T-cell (primary cell): ENCODE data around the gene FBXO48. TPM values are rescaled to one million over a fixed set of nuclear protein-coding genes. Genes with fewer than 3 reads are reported as not detected.

Source experiments
- ATAC-seq, 4 experiments: fragments of 200-7000 bp in 3 of 4; fragments of 150-1000 bp in 1 of 4; cut with Tn5 transposase; replicated peaks in 1 of 4; 1 replicate in 3 of 4; 2 replicates in 1 of 4; pipeline ENCODE4 v1.10.0; 2021; ENCODE audit warnings: moderate library complexity in 3 of 4, mild to moderate bottlenecking in 2 of 4, moderate number of reproducible peaks in 1 of 4
- CTCF ChIA-PET, 2 donors: fragments of 300-600 bp; sonication (Branson Sonifier 250); formaldehyde crosslinking; loops; one replicate each; lab custom pipeline; 2022; ENCODE audit warnings: antibody characterized with exemption in 2 of 2; lab: Charles Lee
- POLR2A ChIA-PET, 2 donors: fragments of 300-600 bp; sonication (Branson Sonifier 250); formaldehyde crosslinking; loops; one replicate each; lab custom pipeline; 2022; ENCODE audit warnings: antibody characterized with exemption in 2 of 2; lab: Charles Lee
- DNase-seq, 35 experiments: peaks; one replicate each; pipeline versions ENCODE4 v3.0.0 to v3.0.0-alpha.2; 2013 to 2023
- H3K27ac ChIP-seq: one replicate; pipeline ENCODE4 v1.5.1; 2013; ENCODE audit warnings: low read length
- H3K27me3 ChIP-seq, 2 experiments: replicated peaks in 1 of 2; 1 replicate in 1 of 2; 2 replicates in 1 of 2; pipeline versions ENCODE4 v1.6.1 to v1.7.0; 2013; ENCODE audit warnings: low read length in 1 of 2, mixed read lengths in 1 of 2; ENCODE audit not compliant: control insufficient read depth in 2 of 2, insufficient read depth in 2 of 2; ENCODE audit errors: extremely low read depth in 1 of 2
- H3K36me3 ChIP-seq, 2 donors: 1 replicate in 1 of 2; 2 replicates in 1 of 2; pipeline versions ENCODE4 v1.6.1 to v1.7.0; 2013; ENCODE audit warnings: low read length in 1 of 2; ENCODE audit not compliant: control insufficient read depth in 2 of 2, insufficient read depth in 1 of 2; ENCODE audit errors: extremely low read depth in 1 of 2
- H3K4me1 ChIP-seq, 2 experiments: 1 replicate in 1 of 2; 2 replicates in 1 of 2; pipeline versions ENCODE4 v1.6.1 to v1.7.0; 2013; ENCODE audit warnings: low read length in 2 of 2, mixed read lengths in 1 of 2; ENCODE audit not compliant: insufficient read depth in 2 of 2, control insufficient read depth in 1 of 2; ENCODE audit errors: extremely low read depth in 1 of 2
- H3K4me3 ChIP-seq, 2 donors: 1 replicate in 1 of 2; 2 replicates in 1 of 2; pipeline versions ENCODE4 v1.5.1 to v1.7.0; 2013; ENCODE audit warnings: mild to moderate bottlenecking in 2 of 2, low read length in 1 of 2, moderate library complexity in 1 of 2; ENCODE audit not compliant: control insufficient read depth in 1 of 2; ENCODE audit errors: extremely low read depth in 1 of 2
- H3K9me3 ChIP-seq: 2 replicates; pipeline ENCODE4 v1.7.0; 2013
- H3K27ac Mint-ChIP-seq, 2 donors: one replicate each; pipeline ENCODE4 v1.8.0; 2020 to 2021; ENCODE audit warnings: mild to moderate bottlenecking in 2 of 2, mixed read lengths in 2 of 2
- H3K27me3 Mint-ChIP-seq, 2 donors: one replicate each; pipeline ENCODE4 v1.8.0; 2021 to 2022; ENCODE audit warnings: mixed read lengths in 2 of 2
- H3K36me3 Mint-ChIP-seq: one replicate; pipeline ENCODE4 v1.8.0; 2021; ENCODE audit warnings: mixed read lengths
- H3K4me1 Mint-ChIP-seq, 3 donors: one replicate each; pipeline ENCODE4 v1.8.0; 2020 to 2022; ENCODE audit warnings: mixed read lengths in 3 of 3, mild to moderate bottlenecking in 1 of 3
- H3K4me3 Mint-ChIP-seq, 3 donors: one replicate each; pipeline ENCODE4 v1.8.0; 2020 to 2022; ENCODE audit warnings: mild to moderate bottlenecking in 3 of 3, mixed read lengths in 3 of 3, moderate library complexity in 3 of 3
- H3K9me3 Mint-ChIP-seq, 3 donors: one replicate each; pipeline ENCODE4 v1.8.0; 2020 to 2022; ENCODE audit warnings: mixed read lengths in 3 of 3
- WGBS: methylation state at CpG from one replicate; pipeline ENCODE4 v1.1.5; 2013; ENCODE audit warnings: missing lambda C conversion rate; ENCODE audit not compliant: insufficient coverage; 5-methylcytosine and 5-hydroxymethylcytosine counted together
- total RNA-seq, 35 experiments: library from RNA in 6 of 35; stranded (reverse) in 6 of 35; fragments of 120-200 nt in 1 of 35; gene quantifications; one replicate each; pipeline versions ENCODE4 v1.2.1 to v1.2.4 and lab custom pipeline; 2013 to 2026

Gene FBXO48
- total RNA-seq, 5 donors from 2014 or later (not counting 1 experiment from before 2014, with no cell fraction given) = 1.8 to 4.5 (median 4.5) TPM

DNA sequence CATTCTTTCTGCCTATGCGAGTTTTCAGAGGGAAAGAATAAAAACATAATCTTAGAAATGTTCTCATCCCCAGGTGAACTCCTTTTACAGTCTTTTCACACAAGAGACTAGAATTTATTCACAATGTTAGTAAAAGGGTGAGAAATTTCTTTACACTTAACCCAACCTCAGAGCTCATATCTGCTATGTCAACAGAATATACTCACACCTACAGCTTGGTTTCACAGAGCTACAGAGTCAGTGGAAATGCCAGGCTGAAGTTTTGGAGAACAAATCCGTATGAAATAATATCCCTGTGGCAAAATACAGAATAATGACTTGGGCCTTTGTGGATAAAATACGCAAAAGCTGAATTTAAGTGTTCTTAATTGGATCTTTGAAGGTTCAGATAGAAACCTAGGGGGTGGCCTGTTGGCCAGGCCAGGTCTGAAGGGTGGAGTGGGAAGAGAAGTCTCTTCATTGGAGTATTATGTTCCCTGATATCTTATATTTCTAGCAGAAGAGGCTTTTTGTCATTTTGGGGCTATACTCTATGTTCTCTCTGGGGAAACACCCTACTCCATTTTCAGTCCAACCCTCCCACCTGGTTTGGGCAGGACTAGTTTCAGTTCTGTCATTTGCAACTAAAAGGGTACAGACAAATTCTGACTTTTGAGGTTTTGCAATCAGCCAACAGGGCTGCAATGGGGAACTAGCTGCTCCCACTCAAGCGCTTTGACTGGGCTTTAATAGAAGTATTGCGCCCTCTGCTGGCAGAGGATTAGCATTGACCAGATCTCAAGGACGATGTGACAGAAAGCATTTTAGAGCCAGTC lies 25.7 kb downstream of the FBXO48 start:
- ChIA-PET CTCF (interaction anchor here (0.6 to 2.9 kb wide), 27 partner anchors 12 to 919 kb away, joined by 3 to 16 read pairs (median 4); no protein-coding TSS in a partner anchor), POLR2A (no interaction called here)
- H3K27me3 Mint-ChIP-seq = no peaks in the 10 kb centered on the region
- no peaks in the 10 kb centered on the region for H3K9me3 Mint-ChIP-seq
- WGBS = 13% methylated on average over 3 of the region's 6 CpGs
- peak overlapping the region; percentile 67 for H3K27ac ChIP-seq
- H3K36me3 ChIP-seq = no peaks in the 10 kb centered on the region
- no peaks in the 10 kb centered on the region for H3K9me3 ChIP-seq
- H3K4me3 Mint-ChIP-seq = no peak overlapping the region
- H3K4me3 ChIP-seq = no peak overlapping the region
- H3K36me3 Mint-ChIP-seq = no peaks in the 10 kb centered on the region
- H3K4me1 Mint-ChIP-seq = peaks cover 0 to 24% (median 8%) of the 10 kb centered on the region in 3 donors
- H3K27ac Mint-ChIP-seq = peak overlapping the region; percentile 71 to 87
- peaks cover 0 to 12% of the 10 kb centered on the region in 2 experiments for H3K4me1 ChIP-seq
- DNase-seq (peak; percentile 47 to 95 (median 77)), ATAC-seq (peak; percentile 92 to 97 (median 95))
- H3K27me3 ChIP-seq = no peaks in the 10 kb centered on the region

DNA sequence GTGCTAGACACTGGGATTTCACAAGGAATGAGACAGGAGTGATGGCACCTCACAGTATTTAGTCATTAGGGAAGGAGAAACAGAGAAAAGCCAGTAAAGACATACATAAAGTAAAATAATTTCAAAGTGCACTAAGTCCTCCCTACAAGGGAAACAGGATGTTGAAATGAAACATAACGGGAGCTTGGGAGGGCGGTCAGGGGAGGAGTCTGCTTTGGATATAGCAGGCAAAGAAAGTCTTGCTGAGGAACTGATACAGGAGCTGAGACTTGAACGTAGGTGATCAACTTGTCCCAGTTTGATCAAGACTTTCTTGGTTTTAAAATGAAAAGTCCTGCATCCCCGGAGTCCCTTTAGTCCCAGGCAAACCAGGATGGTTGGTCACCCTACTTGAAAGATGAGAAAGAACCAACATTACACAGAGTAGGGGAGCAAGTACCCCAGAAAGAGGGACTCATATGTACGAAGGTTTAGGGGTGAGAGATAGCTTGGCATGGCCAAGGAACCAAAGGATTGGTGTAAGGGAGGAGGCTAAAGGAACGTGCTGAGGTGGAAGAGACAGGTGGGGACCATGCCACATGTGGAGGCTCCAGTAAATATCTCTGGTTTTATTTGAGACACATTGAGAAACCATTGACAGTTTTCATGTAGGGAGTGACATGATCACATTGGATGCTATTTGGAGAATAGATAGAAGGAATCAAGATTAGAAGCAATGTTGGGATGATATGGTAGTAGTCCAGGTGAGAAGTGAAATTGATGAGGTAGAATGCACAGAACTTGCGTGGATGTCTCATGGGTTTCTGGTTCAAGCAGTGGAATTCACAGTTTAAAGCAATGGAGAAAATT lies 28.4 kb downstream of the FBXO48 start:
- DNase-seq = no peak
- ATAC-seq = no peak
- H3K27me3 Mint-ChIP-seq = no peaks in the 10 kb centered on the region
- peaks cover 0 to 27% (median 8%) of the 10 kb centered on the region in 3 donors for H3K4me1 Mint-ChIP-seq
- WGBS = 76% methylated on average over 4 of the region's 7 CpGs
- H3K36me3 Mint-ChIP-seq = no peaks in the 10 kb centered on the region
- Histone ChIP-seq H3K9me3 (no peaks in the 10 kb centered on the region), H3K4me3 (no peak overlapping the region), H3K27ac (no peak overlapping the region), H3K4me1 (peaks cover 0 to 12% of the 10 kb centered on the region in 2 experiments), H3K27me3 (no peaks in the 10 kb centered on the region), H3K36me3 (no peaks in the 10 kb centered on the region)
- H3K27ac Mint-ChIP-seq = no peak overlapping the region
- CTCF ChIA-PET = interaction anchor here (0.6 to 1.3 kb wide), 5 partner anchors 20 to 867 kb away, joined by 3 to 7 read pairs (median 3); no protein-coding TSS in a partner anchor
- H3K9me3 Mint-ChIP-seq = no peaks in the 10 kb centered on the region
- POLR2A ChIA-PET = interaction anchor here in 1 of 2 donors (0.6 kb wide), 2 partner anchors 100 to 236 kb away, joined by 3 to 4 read pairs; no protein-coding TSS in a partner anchor
- H3K4me3 Mint-ChIP-seq = no peak overlapping the region

DNA sequence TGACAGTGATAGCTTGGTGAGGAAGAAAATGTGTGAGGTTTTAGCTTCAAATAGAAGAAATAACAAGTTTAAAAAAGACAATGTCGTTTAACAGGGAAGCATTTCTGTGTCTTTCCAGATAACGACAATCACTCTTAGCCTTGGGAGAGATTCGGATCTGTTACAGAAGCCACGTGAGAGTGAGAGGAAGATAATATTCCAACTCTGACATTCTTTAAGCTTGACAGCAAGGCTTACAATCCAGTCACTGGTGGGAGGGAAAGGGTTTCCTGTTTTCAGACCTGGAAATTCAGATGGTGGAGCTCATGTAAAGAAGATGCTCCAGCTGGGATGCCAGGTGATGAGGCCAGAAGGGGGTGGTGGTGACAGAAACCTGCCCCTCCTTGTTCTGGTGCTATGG lies 30.8 kb downstream of the FBXO48 start:
- Histone ChIP-seq H3K27me3 (no peaks in the 10 kb centered on the region), H3K36me3 (no peaks in the 10 kb centered on the region), H3K27ac (no peak overlapping the region), H3K9me3 (no peaks in the 10 kb centered on the region), H3K4me1 (peaks cover 0 to 19% of the 10 kb centered on the region in 2 experiments), H3K4me3 (no peak overlapping the region)
- ATAC-seq (no peak), DNase-seq (no peak)
- ChIA-PET CTCF (interaction anchor here in 1 of 2 donors (0.6 kb wide), 1 partner anchor 96 kb away, joined by 3 read pairs; no protein-coding TSS in a partner anchor), POLR2A (no interaction called here)
- Mint-ChIP-seq H3K9me3 (no peaks in the 10 kb centered on the region), H3K27me3 (no peaks in the 10 kb centered on the region), H3K27ac (no peak overlapping the region), H3K4me1 (peaks cover 0 to 22% (median 4%) of the 10 kb centered on the region in 3 donors), H3K36me3 (no peaks in the 10 kb centered on the region), H3K4me3 (no peak overlapping the region)
- WGBS = no CpG with 5 or more reads among the region's 4 CpGs

DNA sequence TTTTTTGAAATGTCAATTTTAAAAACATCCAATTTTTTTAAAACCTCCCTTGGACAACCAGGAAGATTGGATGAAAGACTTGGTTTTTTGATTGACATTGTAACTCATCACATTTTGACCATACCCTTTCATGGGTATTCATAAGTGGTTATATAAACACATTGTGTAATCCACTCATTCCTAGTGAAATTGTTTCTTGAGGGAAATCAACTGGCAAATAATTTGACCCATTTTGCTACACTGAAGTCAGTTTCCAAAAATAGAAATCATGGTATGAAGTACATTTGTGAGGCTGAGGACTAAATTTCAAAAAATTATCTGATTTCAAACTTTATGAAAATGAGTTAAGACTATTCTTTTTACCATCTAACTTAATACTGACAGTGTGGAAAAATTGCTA lies 31.5 kb downstream of the FBXO48 start:
- Histone ChIP-seq H3K27me3 (no peaks in the 10 kb centered on the region), H3K36me3 (no peaks in the 10 kb centered on the region), H3K4me1 (peaks cover 0 to 18% of the 10 kb centered on the region in 2 experiments), H3K4me3 (no peak overlapping the region), H3K9me3 (no peaks in the 10 kb centered on the region), H3K27ac (no peak overlapping the region)
- H3K9me3 Mint-ChIP-seq = no peaks in the 10 kb centered on the region
- no peak for ATAC-seq
- ChIA-PET POLR2A (no interaction called here), CTCF (no interaction called here)
- no peak overlapping the region for H3K27ac Mint-ChIP-seq
- DNase-seq = no peak
- no peaks in the 10 kb centered on the region for H3K27me3 Mint-ChIP-seq
- no peaks in the 10 kb centered on the region for H3K36me3 Mint-ChIP-seq
- peaks cover 0 to 17% (median 1%) of the 10 kb centered on the region in 3 donors for H3K4me1 Mint-ChIP-seq
- H3K4me3 Mint-ChIP-seq = no peak overlapping the region

DNA sequence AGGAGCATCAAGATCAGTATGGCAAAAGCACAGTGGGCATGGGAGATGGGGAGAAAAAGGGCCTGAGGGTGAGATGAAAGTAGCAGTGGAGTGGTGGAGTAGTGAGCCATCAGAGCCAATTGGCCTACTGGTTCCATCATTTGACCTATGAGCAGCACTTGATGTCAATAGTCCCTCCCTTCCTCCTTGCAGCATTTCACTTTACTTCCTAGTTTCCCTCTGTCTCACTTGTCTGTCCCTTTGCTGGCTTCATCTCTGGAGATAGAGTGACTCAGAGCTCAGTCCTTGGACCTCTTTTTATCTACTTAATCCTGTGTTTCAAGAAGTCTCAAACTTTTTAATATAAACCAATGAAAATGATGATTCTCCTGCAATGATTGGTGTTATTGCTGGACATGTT lies 32.1 kb downstream of the FBXO48 start:
- H3K27ac ChIP-seq = no peak overlapping the region
- no peaks in the 10 kb centered on the region for H3K27me3 ChIP-seq
- Mint-ChIP-seq H3K4me3 (no peak overlapping the region), H3K36me3 (no peaks in the 10 kb centered on the region), H3K27ac (no peak overlapping the region), H3K4me1 (peaks cover 0 to 11% (median 0%) of the 10 kb centered on the region in 3 donors), H3K9me3 (no peaks in the 10 kb centered on the region), H3K27me3 (no peaks in the 10 kb centered on the region)
- H3K4me1 ChIP-seq = peaks cover 0 to 11% of the 10 kb centered on the region in 2 experiments
- no peaks in the 10 kb centered on the region for H3K9me3 ChIP-seq
- ATAC-seq (no peak), DNase-seq (no peak)
- CTCF ChIA-PET = no interaction called here
- no peaks in the 10 kb centered on the region for H3K36me3 ChIP-seq
- H3K4me3 ChIP-seq = no peak overlapping the region
- POLR2A ChIA-PET = no interaction called here
